GM12872 (cell line): Measurements from ENCODE around the gene CDHR3.

Experiments used
- TF ChIP-seq, protein P1 (sequence below): IDR thresholded peaks from 3 replicates; pipeline ENCODE4 v1.5.1; 2011; ENCODE audit warnings: low read depth, mild to moderate bottlenecking, low read length, moderate library complexity; ENCODE audit not compliant: insufficient read depth

CDHR3 gene

DNA sequence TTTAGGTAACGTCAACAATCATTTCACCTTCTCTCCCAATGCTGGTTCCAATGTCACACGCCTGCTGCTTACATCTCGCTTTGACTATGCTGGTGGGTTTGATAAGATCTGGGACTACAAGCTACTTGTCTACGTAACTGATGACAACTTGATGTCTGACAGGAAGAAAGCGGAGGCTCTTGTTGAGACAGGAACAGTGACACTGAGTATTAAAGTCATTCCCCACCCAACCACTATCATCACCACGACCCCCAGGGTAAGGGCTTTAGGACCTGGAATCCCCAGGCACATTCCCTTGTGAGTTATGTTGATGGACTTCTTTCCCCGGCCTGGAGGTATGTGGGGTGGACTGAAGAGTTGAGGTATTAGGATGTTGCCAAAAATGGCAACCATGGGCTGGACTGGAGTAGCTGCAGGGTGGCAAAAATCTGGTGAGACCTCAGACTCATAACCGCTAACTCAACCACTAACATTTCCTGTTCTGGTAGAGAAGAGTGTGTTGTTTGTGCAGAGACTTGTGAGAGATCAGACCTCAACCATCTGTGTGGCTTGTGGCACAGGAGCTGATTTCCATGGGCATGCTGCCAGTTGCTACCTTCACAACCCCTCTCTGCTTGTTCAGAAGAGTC, 59.2 kb downstream of the CDHR3 start:
- TF ChIP-seq, protein P1, sequence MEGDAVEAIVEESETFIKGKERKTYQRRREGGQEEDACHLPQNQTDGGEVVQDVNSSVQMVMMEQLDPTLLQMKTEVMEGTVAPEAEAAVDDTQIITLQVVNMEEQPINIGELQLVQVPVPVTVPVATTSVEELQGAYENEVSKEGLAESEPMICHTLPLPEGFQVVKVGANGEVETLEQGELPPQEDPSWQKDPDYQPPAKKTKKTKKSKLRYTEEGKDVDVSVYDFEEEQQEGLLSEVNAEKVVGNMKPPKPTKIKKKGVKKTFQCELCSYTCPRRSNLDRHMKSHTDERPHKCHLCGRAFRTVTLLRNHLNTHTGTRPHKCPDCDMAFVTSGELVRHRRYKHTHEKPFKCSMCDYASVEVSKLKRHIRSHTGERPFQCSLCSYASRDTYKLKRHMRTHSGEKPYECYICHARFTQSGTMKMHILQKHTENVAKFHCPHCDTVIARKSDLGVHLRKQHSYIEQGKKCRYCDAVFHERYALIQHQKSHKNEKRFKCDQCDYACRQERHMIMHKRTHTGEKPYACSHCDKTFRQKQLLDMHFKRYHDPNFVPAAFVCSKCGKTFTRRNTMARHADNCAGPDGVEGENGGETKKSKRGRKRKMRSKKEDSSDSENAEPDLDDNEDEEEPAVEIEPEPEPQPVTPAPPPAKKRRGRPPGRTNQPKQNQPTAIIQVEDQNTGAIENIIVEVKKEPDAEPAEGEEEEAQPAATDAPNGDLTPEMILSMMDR, result no peak

DNA sequence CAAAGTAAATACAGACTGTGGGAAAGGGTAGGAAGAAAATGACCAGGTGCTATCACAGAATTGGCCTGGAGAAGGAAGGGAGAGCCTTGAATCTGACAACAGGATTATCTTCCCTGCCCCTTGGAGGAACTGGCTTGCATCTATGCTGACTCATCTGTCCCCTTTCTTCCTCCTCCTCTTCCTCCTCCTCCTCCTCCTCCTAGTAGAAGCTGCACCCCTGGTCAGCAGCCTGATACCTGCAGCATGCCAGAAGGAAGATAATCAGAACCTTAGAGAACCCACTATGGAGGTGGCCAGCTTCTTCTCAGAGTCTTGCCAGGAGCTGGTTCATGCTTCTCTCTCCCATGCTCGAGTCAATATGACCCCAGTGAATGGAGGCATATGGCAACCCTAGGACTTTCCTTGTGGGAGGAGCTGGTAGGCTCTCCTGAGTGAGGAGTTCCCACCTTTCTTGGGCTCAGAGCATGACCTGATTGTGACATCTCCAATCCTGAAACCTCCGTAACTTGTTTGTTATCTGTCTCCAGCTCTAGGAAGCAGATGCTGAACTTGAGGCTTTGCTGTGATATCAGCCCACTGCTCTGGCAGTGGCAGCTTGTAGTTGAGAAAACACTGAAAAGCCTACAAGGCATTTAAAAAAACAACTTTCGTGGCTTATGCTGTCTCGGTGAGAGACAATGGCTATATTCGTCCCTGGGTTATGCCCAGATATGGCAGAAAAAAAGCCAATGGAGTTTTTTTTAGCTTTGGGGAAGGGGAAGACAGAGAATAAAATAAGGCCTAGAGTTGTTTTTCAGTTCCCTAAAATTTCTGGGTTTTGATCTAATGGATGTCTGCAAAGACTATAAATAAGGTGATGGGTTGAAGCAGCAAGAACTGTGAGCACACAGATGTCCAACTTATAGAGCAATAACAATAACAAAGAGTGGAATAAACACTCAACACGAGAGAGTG, 60.6 kb downstream of the CDHR3 start:
- TF ChIP-seq, protein P1, result no peak

DNA sequence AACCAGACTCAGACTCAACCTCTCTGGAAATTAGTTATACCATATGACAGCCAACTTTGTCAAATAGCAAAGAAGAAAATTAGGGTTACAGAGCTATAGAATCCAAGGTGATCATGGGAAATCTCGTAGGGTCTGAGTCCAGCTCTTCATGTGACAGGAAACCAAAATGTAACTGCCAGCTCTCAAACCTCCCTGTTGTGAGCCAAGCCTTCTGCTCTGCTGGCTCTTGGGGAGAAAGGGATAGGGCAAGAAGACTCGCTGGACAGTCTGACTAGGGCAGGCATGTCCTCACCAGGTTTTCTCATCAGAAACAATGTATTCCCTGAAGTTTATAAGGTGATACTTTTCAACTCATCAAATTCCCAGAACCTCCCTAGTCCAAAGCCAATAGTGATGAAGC, 63.0 kb downstream of the CDHR3 start:
- TF ChIP-seq, protein P1, result no peak

DNA sequence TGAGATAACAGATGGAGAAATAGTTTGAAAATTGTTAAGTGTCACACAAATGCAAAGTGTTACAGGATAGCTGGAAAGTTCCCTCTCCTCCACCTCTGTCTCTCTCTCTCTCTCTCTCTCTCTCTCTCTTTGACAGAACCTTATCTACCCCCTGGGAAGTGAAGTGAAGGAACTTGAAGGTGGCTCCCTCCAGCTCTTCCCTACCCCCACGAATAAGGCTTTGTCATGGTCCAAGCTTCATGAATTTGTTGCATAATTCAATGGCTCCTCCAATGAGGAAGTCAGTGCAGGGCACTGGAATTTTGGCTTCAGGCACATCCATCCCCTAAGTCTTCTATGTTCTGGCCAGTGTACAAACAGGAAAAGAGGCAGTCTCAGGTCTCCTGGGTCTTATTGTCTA, 66.4 kb downstream of the CDHR3 start:
- TF ChIP-seq, protein P1, result no peak

DNA sequence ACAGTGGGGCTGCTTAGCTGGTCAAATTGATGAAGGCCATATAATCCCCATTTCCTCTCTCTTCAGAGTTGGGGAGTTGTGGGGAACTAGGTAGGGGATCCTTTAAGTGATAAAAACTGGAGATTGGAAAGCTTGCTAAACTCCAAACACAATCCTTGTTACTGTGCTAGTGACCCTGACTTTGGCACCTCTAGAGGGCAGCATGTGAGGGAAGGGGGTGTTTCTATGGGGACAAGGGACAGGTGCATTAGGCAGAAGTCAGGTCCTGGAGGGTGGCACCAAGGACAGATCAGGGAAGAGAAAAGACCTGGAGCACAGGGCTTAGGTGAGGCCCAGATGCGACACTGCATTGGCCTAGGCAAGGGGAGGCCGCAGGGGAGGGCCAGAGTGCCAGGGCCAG, 66.9 kb downstream of the CDHR3 start:
- TF ChIP-seq, protein P1, result peak; percentile 35

DNA sequence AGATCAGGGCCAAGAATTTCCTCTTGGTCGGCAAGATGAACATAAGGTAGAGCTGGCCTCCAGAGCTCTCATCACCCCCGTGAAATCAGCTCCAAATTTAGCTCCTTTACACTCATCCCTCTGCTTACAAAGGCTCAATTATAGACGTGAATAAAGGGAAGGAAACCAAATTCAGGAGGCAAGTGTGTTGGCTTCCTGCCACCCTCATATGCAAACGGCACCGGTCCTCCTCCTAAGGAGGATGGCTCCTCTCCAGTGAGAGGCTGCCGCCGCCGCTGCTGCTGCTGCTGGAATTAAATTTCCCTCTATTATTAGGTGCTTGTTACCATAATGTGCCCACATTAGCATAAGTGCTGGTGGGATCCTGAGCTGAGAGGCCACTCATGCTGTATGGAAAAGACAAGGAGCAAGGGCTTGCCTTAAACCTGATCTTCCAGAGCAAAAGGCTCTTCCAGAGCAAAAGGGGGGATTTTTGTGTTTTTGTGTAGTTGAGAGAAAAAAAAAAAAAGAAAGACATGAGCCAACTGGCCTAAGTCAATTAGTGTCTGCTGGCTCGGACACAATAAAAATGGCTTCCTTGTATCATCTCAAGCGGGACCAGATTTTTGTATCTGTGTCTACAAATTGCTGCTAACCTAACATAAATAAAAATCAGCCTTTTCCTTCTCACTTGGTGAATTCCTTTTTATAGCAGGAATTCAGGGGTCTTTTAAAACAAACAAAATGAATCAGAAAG, 68.4 kb downstream of the CDHR3 start:
- TF ChIP-seq, protein P1, result no peak

DNA sequence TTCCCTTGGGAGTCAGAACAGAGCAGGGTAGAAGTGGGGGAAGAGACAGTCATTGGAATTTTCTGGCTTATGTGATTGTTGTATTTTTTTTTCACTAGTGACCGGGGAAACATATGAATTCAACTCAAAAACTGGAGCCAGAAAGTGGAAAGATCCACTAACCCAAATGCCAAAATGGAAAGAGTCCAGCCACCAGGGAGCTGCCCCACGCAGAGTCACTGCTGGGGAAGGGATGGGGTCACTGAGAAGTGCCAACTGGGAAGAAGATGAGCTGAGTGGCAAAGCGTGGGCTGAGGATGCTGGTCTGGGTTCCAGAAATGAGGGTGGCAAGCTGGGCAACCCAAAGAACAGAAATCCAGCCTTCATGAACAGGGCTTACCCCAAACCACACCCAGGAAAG, 69.2 kb downstream of the CDHR3 start:
- TF ChIP-seq, protein P1, result no peak
